ENCODE data around the gene TFPI. TPM values are rescaled to one million over a fixed set of nuclear protein-coding genes. Genes with fewer than 3 reads are reported as not detected.
A peak's percentile ranks its signal among the peaks of the same experiment; 100 is the strongest.

TFPI gene
- total and polyA plus RNA-seq, 2 donors (not counting 1 experiment from before 2014, with no cell fraction given): 117 to 274 TPM

DNA sequence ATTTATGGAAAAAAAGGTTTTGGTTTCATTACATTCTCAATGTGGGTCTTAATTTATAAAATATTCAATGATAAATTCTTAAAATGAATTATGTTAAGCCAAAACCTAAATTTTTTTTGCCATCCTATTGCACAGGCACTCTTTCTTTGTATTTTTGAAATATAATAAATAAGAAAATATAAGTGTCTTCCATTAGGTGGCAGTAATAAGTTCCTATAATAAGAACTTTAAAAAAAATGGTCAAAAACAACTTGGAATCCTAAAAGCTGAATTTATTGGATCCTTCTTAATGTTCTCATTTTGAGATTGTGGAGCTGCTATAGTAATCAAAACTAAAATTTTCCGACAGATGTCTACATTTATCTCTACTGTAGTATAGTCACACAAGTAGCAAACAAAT, 111.9 kb downstream of the TFPI start:
- Histone ChIP-seq H3K27ac (ENCODE audit: insufficient read depth, low read length) (no peak overlapping the region), H3K4me2 (ENCODE audit: extremely low read depth, insufficient read depth, low read length) (no peak overlapping the region), H4K20me1 (ENCODE audit: control insufficient read depth, extremely low read depth, insufficient read depth, low read length) (no peaks in the 10 kb centered on the region), H3K9me3 (ENCODE audit: control insufficient read depth, insufficient read depth, low read depth, low read length) (no peaks in the 10 kb centered on the region), H3K79me2 (ENCODE audit: control insufficient read depth, insufficient read depth, low read length) (no peaks in the 10 kb centered on the region), H3K4me3 (replicated peaks in 1 of 4; ENCODE audit: control extremely low read depth in 1 of 4, insufficient read depth in 1 of 4, low read depth in 3 of 4, low read length in 4 of 4) (no peak overlapping the region), H3K27me3 (ENCODE audit: control insufficient read depth, insufficient read depth, low read length) (no peaks in the 10 kb centered on the region), H3K4me1 (ENCODE audit: control insufficient read depth, extremely low read depth, insufficient read depth, low read length) (no peaks in the 10 kb centered on the region), H3K9ac (ENCODE audit: insufficient read depth, low read length) (no peak overlapping the region), H2AFZ (ENCODE audit: low read length) (no peak overlapping the region), H3K36me3 (ENCODE audit: control insufficient read depth, insufficient read depth, low read length) (no peaks in the 10 kb centered on the region)
- peak in 1 of 2 donors; percentile 36 for DNase-seq (ENCODE audit: low read depth in 2 of 2)
- TF ChIP-seq, protein P1, sequence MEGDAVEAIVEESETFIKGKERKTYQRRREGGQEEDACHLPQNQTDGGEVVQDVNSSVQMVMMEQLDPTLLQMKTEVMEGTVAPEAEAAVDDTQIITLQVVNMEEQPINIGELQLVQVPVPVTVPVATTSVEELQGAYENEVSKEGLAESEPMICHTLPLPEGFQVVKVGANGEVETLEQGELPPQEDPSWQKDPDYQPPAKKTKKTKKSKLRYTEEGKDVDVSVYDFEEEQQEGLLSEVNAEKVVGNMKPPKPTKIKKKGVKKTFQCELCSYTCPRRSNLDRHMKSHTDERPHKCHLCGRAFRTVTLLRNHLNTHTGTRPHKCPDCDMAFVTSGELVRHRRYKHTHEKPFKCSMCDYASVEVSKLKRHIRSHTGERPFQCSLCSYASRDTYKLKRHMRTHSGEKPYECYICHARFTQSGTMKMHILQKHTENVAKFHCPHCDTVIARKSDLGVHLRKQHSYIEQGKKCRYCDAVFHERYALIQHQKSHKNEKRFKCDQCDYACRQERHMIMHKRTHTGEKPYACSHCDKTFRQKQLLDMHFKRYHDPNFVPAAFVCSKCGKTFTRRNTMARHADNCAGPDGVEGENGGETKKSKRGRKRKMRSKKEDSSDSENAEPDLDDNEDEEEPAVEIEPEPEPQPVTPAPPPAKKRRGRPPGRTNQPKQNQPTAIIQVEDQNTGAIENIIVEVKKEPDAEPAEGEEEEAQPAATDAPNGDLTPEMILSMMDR (conservative IDR thresholded peaks at IDR 0.05 in 1 of 2, IDR thresholded peaks at IDR 0.05 in 1 of 2; ENCODE audit: low read depth in 1 of 2, low read length in 2 of 2): no peak
- no peak for TF ChIP-seq EZH2 (IDR thresholded peaks at IDR 0.05; ENCODE audit: low read length, missing control alignments)

DNA sequence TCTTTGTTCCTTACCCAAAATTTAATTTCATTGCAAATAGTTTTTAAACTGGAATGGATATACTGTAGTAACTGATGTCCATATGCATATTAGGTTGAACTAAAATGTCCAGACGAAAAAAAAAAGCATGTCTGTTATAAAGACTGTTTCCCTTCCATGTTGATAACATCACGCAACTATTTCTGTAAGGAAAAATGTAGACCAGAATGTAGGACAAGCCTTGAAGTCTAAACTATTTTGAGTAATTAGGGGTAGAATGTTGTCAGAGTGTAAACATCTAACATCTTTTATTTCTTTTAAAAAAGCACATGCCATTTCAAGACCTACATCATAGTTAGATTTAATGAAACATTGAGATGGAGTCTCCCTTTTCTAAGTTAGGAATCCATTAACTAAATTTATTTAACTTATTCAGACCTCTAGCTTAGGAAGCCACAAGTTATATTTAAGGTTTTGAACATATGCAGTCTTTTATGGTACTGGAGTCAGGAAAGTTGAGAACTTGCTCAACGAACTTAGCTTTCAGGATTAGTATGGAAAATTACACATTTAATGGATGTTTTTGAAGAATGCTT, 114.0 kb downstream of the TFPI start:
- no peak for TF ChIP-seq EZH2 (IDR thresholded peaks at IDR 0.05; ENCODE audit: low read length, missing control alignments)
- TF ChIP-seq, protein P1 (conservative IDR thresholded peaks at IDR 0.05 in 1 of 2, IDR thresholded peaks at IDR 0.05 in 1 of 2; ENCODE audit: low read depth in 1 of 2, low read length in 2 of 2): no peak
- Histone ChIP-seq H3K4me3 (replicated peaks in 1 of 4; ENCODE audit: control extremely low read depth in 1 of 4, insufficient read depth in 1 of 4, low read depth in 3 of 4, low read length in 4 of 4) (no peak overlapping the region), H3K79me2 (ENCODE audit: control insufficient read depth, insufficient read depth, low read length) (no peaks in the 10 kb centered on the region), H3K27me3 (ENCODE audit: control insufficient read depth, insufficient read depth, low read length) (no peaks in the 10 kb centered on the region), H3K9ac (ENCODE audit: insufficient read depth, low read length) (no peak overlapping the region), H3K9me3 (ENCODE audit: control insufficient read depth, insufficient read depth, low read depth, low read length) (no peaks in the 10 kb centered on the region), H3K4me1 (ENCODE audit: control insufficient read depth, extremely low read depth, insufficient read depth, low read length) (peaks cover 2% of the 10 kb centered on the region), H3K36me3 (ENCODE audit: control insufficient read depth, insufficient read depth, low read length) (no peaks in the 10 kb centered on the region), H4K20me1 (ENCODE audit: control insufficient read depth, extremely low read depth, insufficient read depth, low read length) (no peaks in the 10 kb centered on the region), H2AFZ (ENCODE audit: low read length) (no peak overlapping the region), H3K27ac (ENCODE audit: insufficient read depth, low read length) (no peak overlapping the region), H3K4me2 (ENCODE audit: extremely low read depth, insufficient read depth, low read length) (no peak overlapping the region)
- DNase-seq (ENCODE audit: low read depth in 2 of 2): no peak

DNA sequence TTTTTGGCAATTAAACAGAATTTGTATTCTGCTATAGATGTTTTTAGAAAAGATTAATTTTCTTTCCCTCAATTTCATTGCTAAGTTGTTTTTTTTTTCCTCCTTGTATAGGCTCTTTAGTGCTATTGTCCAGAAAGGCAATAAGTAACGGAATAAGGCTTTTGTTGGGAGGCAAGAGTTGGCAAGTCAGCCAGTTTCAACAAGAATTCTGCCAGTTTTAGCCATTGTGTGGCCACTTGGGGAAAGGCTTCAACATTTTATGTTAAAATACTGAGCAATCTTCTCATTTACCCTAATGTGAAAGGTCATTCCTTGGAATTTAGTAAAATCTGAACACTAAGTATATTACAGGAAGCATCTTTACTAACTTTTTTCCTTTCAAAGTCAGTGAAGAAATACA, 115.8 kb downstream of the TFPI start:
- Histone ChIP-seq H3K27me3 (ENCODE audit: control insufficient read depth, insufficient read depth, low read length) (no peaks in the 10 kb centered on the region), H3K4me2 (ENCODE audit: extremely low read depth, insufficient read depth, low read length) (no peak overlapping the region), H2AFZ (ENCODE audit: low read length) (no peak overlapping the region), H3K27ac (ENCODE audit: insufficient read depth, low read length) (no peak overlapping the region), H3K4me1 (ENCODE audit: control insufficient read depth, extremely low read depth, insufficient read depth, low read length) (peaks cover 4% of the 10 kb centered on the region), H4K20me1 (ENCODE audit: control insufficient read depth, extremely low read depth, insufficient read depth, low read length) (no peaks in the 10 kb centered on the region), H3K79me2 (ENCODE audit: control insufficient read depth, insufficient read depth, low read length) (no peaks in the 10 kb centered on the region), H3K4me3 (replicated peaks in 1 of 4; ENCODE audit: control extremely low read depth in 1 of 4, insufficient read depth in 1 of 4, low read depth in 3 of 4, low read length in 4 of 4) (no peak overlapping the region), H3K36me3 (ENCODE audit: control insufficient read depth, insufficient read depth, low read length) (no peaks in the 10 kb centered on the region), H3K9ac (ENCODE audit: insufficient read depth, low read length) (no peak overlapping the region), H3K9me3 (ENCODE audit: control insufficient read depth, insufficient read depth, low read depth, low read length) (no peaks in the 10 kb centered on the region)
- no peak for TF ChIP-seq EZH2 (IDR thresholded peaks at IDR 0.05; ENCODE audit: low read length, missing control alignments)
- TF ChIP-seq, protein P1 (conservative IDR thresholded peaks at IDR 0.05 in 1 of 2, IDR thresholded peaks at IDR 0.05 in 1 of 2; ENCODE audit: low read depth in 1 of 2, low read length in 2 of 2): no peak
- DNase-seq (ENCODE audit: low read depth in 2 of 2): no peak

All from fibroblast of lung (primary cell).